GM19395 (cell line): Measurements from ENCODE around the gene RNF207.

Source experiments
- ATAC-seq: cut with Tn5 transposase; IDR thresholded peaks from one replicate; pipeline ENCODE4 v1.9.1; 2021; ENCODE audit warnings: mild to moderate bottlenecking, moderate library complexity; ENCODE audit not compliant: unreplicated experiment

RNF207 gene

DNA sequence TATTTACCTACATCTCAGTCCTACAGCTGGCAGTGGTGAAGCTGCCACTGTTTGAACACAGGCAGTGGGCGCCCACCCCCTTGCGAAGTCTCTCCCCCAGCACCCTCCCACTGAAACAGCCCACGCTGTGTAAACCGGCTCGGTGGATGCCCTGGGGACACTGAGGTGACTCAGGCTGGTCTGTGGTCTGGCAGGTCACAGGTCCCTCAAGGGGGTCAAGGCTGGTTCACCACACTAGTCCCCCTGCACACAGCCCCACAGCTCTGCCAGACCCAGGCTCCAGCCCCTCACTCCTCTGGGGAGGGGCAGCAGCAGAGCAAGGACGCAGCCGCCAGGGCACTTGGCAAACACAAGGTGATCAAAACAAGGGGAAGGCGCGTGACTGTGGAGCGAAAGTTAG, 33.4 kb upstream of the RNF207 start:
- ATAC-seq: no peak

DNA sequence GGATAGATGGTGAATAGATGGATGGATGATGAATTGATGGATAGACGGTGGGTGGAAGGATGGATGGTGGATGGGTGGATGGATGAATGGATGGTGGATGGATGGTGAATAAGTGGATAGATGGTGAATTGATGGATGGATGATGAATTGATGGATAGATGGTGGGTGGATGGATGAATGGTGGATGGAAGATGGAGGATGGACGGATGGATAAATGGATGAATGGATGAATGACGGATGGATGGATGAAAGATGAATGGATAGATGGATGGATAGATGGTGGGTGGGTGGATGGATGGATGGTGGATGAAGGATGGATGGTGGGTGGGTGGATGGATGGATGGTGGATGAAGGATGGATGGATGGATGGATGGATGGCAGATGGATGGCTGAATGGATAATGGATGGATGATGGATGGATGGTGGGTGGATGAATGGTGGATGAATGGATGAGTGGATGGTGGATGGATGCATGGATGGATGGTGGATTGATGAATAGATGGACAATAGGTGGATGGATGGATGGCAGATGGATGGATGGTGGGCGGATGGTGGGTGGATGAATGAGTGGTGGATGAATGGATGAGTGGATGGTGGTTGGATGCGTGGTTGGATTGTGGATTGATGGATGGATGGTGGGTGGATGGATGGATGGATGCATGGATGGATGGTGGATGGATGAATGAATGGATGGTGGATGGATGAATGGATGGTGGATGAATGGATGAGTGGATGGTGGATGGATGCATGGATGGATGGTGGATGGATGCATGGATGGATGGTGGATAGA, 31.1 kb upstream of the RNF207 start:
- ATAC-seq: no peak

DNA sequence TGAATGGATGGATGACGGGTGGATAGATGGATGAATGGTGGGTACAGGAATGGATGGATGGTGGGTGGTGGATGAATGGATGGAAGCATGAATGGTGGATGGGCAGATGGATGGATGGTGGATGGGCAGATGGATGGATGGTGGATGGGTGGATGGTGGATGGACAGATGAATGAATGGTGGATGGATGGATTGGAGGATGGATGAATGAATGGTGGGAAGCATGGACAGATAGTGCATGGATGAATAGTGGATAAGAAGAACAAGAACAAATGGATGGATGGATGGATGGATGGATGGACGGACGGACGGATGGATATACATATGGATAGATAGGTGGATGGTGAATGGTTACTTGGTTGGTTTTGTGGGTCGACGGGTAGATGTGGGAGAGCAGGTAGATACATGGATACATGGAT, 30.5 kb upstream of the RNF207 start:
- no peak for ATAC-seq

DNA sequence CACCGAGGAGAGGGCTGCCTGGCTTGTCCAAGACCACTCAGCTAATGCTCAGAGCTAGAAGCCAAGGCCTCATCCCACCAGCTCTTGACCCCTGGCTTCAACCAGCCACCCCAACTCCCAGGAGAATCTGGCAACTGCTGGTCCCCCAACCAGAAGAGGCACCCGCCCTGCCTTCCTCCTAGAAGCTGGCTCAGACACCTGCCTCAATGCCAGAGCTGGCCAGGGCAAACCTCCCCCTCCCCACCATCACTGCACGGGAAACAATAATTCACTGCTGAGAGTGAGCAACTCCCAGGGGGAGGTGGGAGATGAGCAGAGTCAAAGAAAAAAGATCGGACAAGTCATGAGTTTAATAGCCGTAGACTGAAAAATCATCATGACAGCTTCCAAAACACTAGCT, 29.1 kb upstream of the RNF207 start:
- no peak for ATAC-seq

- ATAC-seq: no peak
Measured at GRCh38 chr1:6177681-6178380, 28.1 kb upstream of the RNF207 start.

DNA sequence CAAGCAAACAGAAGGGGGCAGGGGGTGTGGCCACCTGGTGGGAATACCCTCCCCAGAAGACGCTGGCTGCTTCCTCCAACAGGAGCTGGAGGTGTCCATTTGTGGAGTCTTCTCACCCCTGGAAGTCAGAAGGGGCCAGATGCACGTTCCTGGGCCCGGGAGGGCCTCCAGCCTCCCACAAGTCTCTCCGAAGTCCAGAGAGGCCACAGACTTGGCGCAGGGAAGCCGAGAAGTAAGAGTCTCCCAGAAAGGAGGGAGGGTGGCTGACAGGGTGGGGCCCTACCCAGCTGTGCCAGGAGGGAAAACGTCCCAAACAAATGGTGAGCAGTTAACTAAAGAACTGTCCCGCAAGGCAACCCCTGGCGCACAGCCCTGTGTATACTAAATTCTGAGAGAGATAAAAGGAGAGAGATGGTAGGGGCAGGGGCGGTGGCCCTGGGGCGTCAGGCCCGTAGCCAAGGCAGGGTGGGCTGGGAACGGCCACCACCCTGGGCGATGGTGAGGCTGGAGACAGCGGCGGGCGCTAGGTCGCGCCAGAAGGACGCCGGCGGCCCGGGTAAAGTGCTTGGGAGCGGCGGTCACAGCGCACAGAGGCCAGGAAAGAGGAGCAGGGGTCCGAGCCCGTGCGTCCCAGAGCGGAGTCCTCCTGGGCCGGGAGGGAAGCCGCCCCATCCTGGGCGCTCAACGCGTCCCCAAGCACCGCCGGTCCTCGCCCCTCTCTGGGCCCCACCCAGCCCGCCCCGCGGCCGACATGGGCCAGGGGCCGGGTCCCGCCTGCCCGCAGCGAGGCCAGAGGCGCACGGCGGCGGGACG, 27.0 kb upstream of the RNF207 start:
- ATAC-seq: no peak

- no peak for ATAC-seq
Measured at GRCh38 chr1:6179564-6180175, 26.2 kb upstream of the RNF207 start.

GRCh38 chr1:6180268-6180706, 25.6 kb upstream of the RNF207 start, which contains the start of gene CHD5:
Gene CHD5, minus strand, starts transcription at chr1:6180321. Its CDS starts 298 bp downstream, at chr1:6180023.
- no peak for ATAC-seq

DNA sequence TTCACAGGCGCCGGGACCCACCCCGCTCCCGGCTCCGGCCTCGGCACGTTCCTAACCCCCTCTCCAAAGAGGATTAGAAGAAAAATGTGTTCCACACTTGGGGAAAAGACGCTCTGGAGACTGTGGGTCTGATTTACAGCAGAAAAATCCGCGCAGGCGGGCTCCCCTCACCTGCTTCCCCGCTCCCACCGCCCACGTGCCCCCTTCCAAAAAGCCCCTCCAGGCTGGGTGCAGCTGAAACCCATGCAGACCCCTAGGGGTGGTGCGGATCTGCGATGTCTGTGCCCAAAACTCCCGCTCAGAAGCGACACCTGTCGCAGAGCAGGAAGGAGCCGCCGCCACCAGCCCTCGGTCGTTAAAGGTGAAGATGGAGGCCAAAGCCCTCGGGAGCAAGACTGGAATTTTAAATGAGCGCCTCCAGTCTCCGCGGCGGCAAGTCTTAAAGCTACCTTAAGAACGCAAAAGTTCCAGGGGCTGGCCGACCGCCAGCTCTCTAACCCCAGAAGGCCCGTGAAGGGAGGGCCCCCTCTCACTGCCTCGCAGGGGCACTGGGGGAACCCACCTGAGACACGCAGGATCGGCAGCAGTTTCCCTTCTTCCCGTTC, 25.1 kb upstream of the RNF207 start:
- ATAC-seq: no peak

- ATAC-seq: no peak
Measured at GRCh38 chr1:6181347-6181770, 24.6 kb upstream of the RNF207 start.

DNA sequence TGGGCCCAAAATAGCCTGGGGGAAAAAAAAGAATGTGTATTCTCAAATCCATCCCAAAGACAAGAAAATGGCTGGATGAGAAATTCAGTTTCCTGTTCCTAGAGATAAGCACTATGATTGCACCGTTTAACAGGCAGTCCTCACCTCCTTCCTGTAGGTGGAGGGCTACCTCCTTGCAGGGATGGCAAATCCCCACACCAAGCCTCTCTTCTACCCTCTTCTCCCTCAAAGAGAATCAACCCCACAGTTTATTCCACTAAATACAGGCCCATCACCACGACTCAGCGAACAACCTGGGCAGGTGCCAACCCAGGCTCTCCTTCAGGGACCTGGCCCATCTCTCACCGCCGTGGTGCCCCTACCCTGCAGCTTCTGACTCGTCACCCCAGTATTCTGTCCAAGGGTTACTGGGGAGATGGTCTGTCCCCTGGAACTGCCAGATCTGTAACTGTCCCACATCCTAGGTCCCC, 22.4 kb upstream of the RNF207 start:
- ATAC-seq: no peak

DNA sequence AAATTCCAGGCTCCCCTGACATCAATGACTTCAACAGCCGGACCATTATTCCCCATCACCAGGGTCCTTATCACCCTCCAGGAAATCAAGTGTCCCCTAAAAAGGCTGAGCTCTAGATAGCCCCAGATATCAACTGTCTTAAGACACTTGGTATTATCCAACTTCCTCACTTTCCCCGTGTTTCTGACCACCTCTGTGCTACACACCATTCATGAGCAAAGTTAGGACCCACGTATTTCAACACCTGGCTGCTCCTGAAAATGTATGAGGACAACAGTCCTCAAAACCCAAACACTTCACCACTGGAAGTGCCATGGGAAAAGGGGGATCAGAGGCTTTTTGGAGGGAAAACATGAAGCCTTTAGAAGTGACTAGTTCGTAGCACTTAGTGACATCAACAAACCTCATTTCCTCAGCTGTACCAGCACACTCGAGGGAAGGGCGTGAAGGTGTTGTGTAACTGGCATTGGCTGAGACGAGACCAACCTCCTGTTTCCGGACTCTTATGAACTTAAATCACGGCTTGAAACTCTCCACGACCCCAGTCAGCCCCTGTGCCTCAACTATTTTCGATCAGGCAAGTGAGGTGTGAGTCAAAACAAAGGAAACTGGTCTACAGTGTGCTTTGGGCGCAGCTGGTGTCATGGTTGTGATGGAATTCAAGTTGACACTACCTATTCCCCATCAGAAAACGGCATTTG, 21.7 kb upstream of the RNF207 start:
- no peak for ATAC-seq

DNA sequence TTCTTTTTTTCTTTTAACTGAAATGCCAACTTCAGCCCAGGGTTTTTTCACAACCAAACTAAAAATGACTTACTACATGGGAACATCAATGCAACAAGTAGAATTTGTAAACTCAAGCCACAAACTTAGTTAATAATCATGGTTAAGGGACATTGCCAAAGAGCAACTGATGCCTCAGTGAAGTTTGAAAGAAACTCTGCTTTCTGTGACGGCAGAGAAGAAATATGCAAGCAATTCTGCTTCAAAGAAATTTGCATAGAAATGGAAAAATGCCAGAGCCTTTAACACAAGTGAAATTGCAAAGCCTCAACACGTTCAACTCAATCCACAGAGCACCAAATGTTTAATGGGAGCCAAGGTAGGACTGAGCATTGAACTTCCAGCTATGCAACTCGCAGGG, 20.8 kb upstream of the RNF207 start:
- no peak for ATAC-seq

DNA sequence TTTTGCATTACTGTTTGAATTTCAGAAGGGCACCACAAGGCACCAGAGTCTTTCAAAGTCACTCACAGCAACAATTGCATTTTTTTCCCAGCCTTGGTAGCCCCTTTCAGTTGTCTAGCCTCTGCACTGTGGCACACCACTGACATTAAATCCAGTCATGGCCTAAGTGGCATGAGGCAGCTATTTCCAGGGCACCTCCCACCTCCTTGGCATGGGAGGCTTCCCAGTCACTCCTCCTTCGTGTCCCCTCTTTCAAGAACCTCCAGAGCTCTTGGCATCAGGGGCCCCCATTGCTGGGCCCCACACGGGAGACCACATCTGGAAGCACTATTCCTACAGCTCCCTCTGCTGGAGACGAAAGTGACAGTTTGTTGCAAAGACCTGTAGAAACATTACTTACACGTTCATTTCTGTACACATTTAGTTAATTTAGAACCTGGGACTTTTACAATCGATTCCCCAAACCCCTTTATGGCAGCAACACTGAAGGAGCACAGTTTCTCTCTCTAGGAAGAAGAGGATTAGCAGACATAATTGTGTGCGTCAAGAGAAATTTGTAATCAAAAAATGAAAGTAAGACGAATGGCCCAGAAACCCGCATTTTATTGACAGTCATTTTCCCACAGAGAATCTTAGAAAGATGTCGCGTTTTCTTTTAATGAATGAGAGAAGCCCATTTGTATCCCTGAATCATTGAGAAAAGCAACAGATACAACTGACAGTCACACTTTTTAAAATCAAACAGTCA, 20.1 kb upstream of the RNF207 start:
- no peak for ATAC-seq

DNA sequence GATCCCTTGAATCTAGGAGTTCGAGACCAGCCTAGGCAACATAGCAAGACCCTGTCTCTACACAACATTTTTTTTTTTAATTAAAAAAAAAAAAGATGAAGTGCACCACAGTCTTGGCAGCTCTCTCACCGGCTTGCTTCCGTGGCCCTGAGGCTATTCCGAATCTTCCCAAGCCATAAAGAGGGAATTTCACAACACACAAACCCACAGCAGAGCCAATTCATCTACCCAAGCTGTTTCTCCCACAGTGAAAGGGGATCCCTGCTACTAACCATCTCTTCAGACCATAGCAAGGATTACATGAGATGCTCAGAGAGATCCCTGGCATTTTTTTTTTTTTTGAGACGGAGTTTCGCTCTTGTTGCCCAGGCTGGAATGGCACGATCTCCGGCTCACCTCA, 17.5 kb upstream of the RNF207 start:
- no peak for ATAC-seq

DNA sequence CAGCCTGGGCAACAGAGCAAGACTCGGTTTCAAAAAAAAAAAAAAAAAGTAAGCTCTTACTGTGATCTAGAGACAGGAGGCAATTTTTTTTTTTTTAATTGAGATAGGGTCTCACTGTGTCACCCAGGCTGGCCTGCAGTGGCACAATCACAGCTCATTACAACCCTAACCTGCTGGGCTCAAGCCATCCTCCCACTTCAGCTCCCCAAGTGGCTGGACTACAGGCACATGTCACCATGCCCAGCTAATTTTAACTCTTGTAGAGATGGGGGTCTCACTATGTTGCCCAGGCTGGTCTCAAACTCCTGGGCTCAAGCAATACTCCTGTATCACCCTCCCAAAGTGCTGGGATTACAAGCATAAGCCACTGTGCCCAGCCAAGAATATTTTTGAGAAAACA, 14.0 kb upstream of the RNF207 start:
- no peak for ATAC-seq

GRCh38 chr1:6197746-6198427, 8.0 kb upstream of the RNF207 start:
- ATAC-seq: no peak

DNA sequence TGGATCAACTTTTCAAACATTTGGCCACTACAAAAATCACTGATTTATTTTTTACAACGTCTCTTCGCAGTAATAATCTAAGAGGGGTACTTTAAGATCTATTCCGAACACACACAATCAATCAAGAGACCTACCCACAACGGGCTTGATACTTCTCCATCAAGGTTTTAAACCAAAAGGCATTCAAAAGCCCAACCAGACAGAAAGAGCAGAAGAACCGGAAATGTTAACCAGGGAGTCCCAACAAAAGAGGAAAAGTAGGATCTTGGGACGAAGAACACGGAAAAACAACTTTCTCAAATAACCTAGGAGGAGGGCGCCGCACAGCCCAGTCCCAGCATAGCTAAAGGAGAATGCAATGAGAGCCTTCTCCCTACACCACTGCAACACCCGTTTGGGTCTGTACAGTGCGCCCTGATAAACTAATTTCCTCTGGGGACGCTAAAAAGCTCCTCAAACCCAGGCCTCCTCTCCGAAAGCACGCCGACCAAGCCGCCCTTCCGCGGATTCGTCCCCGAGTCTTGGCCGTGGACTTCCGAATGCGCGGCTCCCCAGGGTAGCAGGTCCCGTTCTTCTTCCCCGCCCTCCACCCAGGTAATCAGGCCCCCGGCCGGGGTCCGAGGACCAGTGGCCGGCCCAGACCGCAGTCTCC, 7.1 kb upstream of the RNF207 start:
- peak; percentile 21 for ATAC-seq
